ENCODE measurements around the gene LRRC37B.
"Not testable (repeated sequence)": the region's sequence is repeated elsewhere in the genome, so short reads cannot be mapped to it uniquely, and the experiment has no call there.

Gene LRRC37B

DNA sequence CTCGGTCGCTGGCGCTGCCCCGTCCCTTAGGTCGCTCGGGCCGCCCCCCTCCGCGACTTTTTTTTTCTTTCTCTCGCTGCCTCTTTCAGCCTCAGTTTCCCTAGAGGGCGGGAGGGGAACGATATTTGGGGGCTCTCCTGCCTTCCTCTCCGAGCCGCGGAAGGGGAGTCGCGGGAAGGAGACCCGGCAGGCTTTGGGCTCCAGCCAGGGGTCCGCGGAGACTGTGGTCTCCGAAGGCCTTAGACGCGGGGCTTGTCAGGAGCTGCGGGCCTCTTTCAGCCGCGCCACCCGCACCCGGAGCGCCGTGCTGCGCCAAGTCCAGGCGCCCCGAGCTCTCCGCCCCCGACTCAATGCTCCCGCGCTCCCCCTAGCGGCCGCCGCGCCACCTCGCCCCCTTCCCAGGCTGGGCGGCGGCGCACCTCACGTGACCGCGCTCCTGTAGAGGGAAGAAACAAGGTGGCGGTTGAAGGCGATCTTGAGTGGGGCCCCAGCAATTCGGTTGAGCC is at the start of gene LRRC37B:
LRRC37B (plus strand) TSS at position 427 of the 506 bp plus-strand sequence. CDS start 14,010 bp downstream, outside the sequence.
- in situ Hi-C loops (cut with HindIII; ENCODE audit: low sequenced_read_pairs): loop anchor here (25.0 kb wide), 1 partner anchor 130 kb away; the partner anchor contains the start of gene RHOT1

DNA sequence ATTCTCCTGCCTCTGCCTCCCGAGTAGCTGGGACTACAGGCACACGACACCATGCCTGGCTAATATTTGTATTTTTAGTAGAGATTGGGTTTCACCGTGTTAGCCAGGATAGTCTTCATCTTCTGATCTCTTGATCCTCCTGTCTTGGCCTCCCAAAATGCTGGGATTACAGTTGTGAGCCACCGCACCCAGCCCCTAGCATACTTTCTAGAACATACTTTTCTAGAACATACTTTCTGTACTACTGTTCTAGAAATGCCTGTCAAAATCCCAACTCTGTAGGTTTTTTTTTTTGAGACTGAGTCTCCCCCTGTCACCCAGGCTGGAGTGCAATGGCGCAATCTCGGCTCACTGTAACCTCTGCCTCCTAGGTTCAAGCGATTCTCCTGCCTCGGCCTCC is 43.1 kb upstream of the LRRC37B start:
- in situ Hi-C loops (cut with HindIII; ENCODE audit: low sequenced_read_pairs): not testable (repeated sequence)

DNA sequence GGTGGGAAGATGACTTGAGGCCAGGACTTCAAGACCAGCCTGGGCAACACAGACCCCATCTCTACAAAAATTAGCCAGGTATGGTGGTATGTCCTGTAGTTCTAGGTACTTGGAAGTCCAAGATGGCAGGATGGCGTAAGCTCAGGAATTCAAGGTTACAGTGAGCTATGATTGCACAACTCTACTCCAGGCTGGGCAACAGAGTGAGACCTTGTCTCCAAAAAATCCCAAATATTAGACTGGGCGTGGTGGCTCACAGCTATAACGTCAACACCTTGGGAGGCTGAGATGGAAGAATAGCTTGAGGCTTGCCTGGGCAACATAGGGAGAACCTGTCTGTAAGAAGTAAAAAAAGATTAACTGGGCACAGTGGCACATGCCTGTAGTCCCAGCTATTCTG is 39.5 kb upstream of the LRRC37B start:
- in situ Hi-C loops (cut with HindIII; ENCODE audit: low sequenced_read_pairs): no loop called here

DNA sequence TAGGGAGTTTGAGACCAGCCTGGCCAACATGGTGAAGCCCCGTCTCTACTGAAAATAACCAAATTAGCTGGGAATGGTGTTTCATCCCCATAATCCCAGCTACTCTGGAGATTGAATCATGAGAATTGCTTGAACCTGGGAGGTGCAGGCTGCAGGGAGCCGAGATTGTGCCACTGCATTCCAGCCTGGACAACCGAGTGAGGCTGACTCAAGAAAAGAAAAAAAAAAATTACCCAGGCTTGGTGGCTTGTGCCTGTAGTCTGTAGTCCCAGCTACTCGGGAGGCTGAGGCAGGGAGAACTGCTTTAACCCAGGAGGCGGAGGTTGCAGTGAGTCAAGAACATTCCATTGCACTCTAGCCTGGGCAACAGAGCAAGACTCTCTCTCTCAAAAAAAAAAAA is 36.8 kb upstream of the LRRC37B start:
- in situ Hi-C loops (cut with HindIII; ENCODE audit: low sequenced_read_pairs): not testable (repeated sequence)

DNA sequence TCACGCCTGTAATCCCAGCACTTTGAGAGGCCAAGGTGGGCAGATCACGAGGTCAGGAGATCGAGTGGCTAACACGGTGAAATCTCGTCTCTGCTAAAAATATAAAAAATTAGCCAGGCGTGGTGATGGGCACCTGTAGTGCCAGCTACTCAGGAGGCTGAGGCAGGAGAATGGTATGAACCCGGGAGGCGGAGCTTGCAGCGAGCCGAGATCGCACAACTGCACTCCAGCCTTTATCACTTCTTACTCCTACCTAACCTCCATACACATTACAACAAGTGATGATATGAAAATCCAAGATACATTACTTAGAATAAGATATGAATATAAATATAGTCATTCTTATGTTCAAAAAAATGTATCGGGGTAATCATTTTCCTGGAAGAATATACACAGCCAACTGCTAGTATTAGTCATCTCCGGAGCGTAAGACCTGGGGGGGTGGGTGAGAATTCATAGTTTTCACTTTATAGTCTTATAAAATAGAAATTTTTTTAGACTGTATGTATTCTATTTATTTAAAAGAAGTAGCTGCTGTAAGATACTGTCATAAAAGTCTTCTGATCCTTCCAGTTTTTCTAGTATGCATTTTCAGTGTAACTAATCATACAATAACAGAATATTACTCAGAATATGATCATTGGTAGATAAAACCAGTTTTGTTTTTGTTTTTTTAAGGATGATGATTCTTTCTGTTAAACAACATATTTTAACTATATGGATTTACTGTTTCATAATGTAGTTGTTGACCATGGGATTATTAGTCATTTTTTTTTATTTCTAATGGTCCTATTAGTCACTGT is 32.7 kb upstream of the LRRC37B start:
- in situ Hi-C loops (cut with HindIII; ENCODE audit: low sequenced_read_pairs): not testable (repeated sequence)

DNA sequence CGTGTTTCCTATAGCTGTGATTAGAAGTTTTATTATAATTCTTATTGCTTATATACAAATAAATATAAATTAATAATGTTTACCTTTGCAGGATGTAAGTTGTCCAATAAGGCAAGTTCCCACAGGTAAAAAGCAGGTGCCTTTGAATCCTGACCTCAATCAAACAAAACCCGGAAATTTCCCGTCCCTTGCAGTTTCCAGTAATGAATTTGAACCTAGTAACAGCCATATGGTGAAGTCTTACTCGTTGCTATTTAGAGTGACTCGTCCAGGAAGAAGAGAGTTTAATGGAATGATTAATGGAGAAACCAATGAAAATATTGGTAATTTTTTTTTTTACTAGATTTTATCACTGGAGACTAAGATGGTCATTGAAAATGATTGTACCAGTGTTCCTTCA is 31.8 kb upstream of the LRRC37B start:
- in situ Hi-C loops (cut with HindIII; ENCODE audit: low sequenced_read_pairs): not testable (repeated sequence)

DNA sequence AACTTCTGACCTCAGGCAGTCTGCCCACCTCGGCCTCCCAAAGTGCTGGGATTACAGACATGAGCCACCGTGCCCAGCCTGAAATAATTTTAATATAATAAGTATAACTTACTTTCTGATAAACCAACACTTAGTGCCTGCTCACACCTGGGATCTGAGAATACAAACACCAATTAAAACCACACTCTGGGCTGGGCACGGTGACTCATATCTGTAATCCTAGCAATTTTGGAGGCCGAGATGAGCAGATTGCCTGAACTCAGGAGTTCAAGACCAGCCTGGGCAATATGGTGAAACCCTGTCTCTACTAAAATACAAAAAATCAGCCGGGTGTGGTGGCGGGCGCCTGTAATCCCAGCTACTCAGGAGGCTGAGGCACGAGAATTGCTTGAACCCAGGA is 15.4 kb upstream of the LRRC37B start:
- in situ Hi-C loops (cut with HindIII; ENCODE audit: low sequenced_read_pairs): not testable (repeated sequence)

DNA sequence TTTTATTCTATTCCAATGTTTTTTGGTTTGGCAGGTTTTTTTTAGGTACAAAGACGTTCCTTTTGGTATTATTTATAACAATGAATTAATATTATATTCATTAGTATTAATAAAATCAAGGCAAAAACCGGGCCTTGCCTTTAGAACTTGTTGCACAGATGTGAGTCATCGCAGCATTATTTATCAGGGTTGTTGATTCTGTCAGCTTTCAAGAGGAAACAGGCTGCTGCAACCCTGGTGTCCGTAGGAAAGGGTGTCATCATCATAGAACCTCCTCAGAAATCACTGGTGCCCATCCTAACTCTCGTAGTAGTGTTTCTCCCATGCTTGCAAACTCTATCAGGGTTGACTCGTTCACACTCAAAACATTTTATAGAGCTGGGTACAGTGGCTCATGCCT is 10.2 kb upstream of the LRRC37B start:
- in situ Hi-C loops (cut with HindIII; ENCODE audit: low sequenced_read_pairs): no loop called here

DNA sequence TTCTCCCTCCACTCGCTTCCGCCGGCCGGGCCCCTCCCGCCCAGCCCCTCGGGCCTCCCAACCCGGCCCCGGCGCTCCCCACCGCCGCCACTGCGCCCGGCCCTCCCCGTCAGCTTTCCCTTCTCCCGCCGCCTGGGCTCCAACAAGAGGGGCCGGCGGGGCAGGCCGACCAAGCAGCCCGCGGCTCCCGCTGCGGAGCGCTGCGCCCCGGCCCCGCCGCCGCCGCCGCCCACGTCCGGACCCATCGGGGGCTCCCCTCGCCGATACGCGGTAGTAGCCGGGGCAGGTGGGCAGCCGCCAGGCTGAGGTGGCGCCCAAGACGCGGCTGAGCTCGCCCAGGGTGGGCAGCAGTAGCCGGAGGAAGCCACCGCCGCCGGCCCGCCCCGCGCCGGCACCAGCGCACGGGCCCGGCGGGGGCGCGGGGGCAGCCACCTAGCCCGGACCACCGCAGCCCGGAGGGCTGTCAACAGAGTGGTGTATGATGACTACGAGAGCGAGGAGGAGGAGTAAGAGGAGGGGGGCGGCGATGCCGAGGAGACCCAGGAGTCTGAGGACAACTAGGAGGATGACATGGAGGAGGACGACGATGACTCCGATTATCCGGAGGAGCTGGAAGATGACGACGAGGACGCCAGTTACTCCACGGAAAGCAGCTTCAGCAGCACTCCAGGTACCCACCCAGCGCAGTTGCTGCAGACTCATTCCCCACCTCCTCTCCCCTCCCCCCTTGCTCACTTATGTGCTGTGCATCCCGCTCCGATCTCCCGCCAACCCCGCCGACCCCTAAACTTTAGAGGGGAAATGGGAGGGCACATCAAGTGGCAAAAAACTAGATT is 498 bp downstream of the LRRC37B start:
- in situ Hi-C loops (cut with HindIII; ENCODE audit: low sequenced_read_pairs): loop anchor here (25.0 kb wide), 1 partner anchor 130 kb away; the partner anchor contains the start of gene RHOT1

DNA sequence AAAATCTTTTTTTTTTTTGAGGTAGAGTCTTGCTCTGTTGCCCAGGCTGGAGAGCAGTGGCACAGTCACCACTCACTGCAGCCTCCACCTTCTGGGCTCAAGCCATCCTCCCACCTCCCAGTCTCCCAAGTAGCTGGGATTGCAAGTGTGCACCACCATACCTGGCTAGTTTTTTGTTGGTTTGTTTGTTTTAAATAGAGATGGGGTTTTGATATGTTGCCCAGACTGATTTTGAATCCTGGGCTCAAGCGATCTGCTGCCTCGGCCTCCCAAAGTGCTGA is 2.0 kb downstream of the LRRC37B start:
- in situ Hi-C loops (cut with HindIII; ENCODE audit: low sequenced_read_pairs): loop anchor here (25.0 kb wide), 1 partner anchor 128 kb away; the partner anchor contains the start of gene RHOT1

DNA sequence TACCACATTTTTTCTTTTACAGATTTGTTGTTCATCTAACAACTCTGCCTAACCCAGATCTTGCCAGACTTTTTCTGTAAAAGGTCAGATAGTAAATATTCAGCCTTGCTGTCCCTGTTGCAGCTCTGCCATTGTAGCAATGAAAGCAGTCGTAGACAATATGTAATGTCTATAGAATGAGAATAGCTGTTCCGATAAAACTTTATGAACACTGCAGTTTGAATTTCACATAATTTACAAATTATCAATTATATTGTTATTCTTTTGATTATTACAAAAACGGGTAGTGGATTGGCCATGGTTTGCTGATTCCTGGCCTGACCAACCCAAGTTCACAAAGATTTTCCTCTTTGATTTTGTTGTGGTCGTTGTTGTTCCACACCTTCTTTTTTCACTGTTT is 2.9 kb downstream of the LRRC37B start:
- in situ Hi-C loops (cut with HindIII; ENCODE audit: low sequenced_read_pairs): loop anchor here (25.0 kb wide), 1 partner anchor 127 kb away; the partner anchor contains the start of gene RHOT1

DNA sequence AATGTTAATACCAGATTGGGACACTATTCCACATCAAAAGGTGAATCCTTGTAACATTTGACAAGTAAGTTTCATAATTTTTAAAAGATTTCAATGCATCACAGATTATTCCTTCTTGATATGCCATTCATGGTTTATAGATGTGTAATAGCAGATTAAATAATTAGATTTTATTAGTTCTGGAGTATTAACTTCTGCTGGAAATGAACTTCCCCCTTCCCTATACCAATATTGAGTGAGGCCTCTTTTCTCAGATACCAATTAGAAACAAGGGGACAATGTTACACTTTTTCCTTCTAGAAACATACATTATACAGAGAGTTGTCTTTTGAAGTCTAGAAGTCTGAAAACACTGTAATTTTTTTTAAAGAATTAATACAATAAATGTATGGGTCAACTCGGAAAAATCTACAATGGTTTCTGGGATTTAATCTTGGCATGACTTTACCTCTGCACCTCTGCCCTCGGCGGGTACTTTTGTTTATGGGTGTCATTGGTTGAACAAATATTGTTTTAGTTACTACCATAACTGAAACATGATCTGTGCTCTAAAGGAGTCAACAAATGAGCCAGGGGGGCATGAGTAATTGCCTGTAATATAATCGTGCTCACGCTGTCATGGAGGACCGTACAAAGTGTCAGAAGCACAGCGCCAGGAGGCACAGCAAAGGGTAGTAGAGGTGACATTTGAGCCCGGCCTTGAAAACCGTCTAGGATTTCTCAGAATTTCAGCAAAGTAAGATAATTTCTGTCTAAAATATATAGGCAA is 8.2 kb downstream of the LRRC37B start:
- in situ Hi-C loops (cut with HindIII; ENCODE audit: low sequenced_read_pairs): loop anchor here (25.0 kb wide), 1 partner anchor 122 kb away; the partner anchor contains the start of gene RHOT1

DNA sequence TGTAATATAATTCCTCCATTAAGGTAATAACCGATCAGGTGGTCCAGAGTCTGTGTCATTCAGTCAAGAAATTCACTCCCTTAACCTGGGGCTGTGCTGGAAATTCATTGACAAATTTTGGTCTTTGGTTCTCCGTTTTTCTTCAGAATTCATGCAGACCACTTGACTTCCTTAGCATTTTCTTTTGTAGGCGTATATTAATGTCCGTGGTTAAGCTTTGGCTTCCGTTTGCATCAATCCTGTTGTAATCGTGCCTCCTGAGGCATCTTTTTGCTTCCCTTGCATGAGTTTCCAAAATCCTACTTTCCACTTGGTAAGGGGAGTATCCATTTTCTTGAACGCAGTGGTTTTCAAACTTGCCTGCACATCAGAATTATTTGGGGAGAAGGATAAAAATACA is 9.0 kb downstream of the LRRC37B start:
- in situ Hi-C loops (cut with HindIII; ENCODE audit: low sequenced_read_pairs): loop anchor here (25.0 kb wide), 1 partner anchor 121 kb away; the partner anchor contains the start of gene RHOT1

DNA sequence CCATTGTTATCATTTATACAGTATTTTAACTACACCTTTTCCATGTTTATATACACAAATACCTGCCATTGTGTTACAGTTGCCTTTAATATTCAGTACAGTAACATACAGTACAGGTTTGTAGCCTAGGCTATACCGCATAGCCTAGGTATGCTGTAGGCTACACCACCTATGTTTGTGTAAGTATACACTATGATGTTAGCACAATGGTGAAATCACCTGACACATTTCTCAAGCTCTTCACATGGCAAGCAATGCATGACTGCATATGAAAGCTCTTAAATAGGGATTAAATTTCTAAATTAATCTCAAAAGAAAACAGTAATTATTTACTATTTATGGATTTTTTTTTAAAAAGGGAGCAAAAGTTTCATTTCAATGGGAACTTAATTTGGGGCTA is 12.0 kb downstream of the LRRC37B start:
- in situ Hi-C loops (cut with HindIII; ENCODE audit: low sequenced_read_pairs): loop anchor here (25.0 kb wide), 1 partner anchor 118 kb away; the partner anchor contains the start of gene RHOT1

DNA sequence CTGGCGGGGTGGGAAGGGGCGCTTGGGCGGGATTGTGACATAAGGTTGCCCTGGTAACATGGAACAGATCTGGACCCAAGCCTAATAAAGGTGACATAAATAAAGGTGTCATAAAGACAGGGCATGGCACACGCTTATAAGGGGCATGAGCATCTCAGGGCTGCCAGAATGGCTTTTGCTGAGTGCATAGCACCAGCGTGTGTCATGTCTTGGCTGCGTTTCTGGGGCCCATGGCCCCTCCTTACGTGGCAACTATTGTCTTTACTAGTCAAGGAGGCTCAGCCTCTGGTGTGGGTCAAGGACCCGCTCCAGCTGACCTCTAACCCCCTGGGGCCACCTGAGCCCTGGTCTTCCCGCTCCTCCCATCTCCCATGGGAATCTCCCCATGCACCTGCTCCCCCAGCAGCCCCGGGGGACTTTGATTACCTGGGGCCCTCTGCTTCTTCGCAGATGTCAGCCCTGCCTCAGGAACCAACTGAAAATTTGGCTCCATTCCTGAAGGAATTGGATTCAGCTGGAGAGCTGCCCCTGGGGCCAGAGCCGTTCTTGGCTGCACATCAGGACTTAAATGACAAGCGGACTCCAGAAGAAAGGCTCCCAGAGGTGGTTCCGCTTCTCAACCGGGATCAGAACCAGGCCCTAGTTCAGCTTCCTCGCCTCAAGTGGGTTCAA is 13.9 kb downstream of the LRRC37B start:
- in situ Hi-C loops (cut with HindIII; ENCODE audit: low sequenced_read_pairs): loop anchor here (25.0 kb wide), 1 partner anchor 116 kb away; the partner anchor contains the start of gene RHOT1

DNA sequence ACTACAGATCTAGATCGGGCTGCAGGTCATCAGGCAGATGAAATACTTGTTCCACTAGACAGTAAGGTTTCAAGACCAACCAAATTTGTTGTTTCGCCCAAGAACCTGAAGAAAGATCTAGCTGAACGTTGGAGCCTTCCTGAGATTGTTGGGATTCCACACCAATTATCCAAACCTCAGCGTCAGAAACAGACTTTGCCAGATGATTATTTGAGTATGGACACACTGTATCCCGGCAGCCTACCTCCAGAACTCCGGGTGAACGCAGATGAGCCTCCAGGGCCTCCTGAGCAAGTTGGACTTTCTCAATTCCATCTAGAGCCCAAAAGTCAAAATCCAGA is 14.4 kb downstream of the LRRC37B start:
- in situ Hi-C loops (cut with HindIII; ENCODE audit: low sequenced_read_pairs): loop anchor here (25.0 kb wide), 1 partner anchor 116 kb away; the partner anchor contains the start of gene RHOT1

DNA sequence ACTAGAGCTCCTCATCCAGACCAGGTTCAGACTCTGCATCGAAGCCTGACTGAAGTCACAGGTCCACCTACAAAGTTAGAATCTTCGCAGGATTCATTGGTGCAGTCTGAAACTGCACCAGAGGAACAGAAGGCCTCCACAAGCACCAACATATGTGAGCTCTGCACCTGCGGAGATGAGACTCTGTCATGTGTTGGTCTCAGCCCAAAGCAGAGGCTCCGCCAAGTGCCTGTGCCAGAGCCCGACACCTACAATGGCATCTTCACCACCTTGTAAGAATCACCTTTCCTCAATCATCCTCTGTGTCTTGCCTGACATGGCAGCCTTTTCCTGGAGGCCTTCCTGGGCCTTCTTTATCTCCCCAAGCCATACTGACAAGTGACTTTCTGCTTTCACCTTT is 15.4 kb downstream of the LRRC37B start:
- in situ Hi-C loops (cut with HindIII; ENCODE audit: low sequenced_read_pairs): loop anchor here (25.0 kb wide), 1 partner anchor 115 kb away; the partner anchor contains the start of gene RHOT1

DNA sequence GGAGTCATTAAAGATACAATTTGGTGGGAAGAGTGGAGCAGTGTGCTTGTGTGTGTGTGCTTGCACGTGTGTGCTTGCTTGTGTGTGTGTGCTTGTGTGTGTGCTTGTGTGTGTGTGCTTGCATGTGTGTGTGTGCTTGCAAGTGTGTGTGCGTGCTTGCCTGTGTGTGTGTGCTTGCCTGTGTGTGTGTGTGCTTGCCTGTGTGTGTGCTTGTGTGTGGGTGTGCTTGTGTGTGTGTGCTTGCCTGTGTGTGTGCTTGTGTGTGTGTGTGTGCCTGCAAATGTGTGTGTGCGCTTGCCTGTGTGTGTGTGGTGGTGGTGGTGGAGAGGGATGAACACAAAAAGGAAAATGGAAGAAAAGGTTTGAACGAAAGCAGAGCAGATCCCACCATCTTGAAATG is 20.1 kb downstream of the LRRC37B start:
- in situ Hi-C loops (cut with HindIII; ENCODE audit: low sequenced_read_pairs): not testable (repeated sequence)

DNA sequence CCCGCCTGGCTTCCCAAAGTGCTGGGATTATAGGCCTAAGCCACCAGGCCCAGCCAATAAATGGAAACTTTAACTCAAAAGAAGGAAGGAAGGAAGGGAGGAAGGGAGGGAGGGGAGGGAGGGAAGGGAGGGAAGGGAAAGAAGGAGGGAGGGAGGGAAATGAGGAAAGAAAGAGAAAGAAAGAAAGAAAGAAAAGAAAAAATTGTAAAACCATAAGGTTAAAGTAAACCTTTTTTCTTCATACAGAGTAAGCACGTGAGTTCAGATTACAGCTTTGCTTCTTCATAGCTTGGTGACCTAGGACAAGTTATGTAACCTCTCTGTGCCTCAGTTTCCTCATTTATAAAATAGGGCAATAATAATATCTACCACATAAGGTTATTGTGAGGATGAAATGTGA is 26.0 kb downstream of the LRRC37B start:
- in situ Hi-C loops (cut with HindIII; ENCODE audit: low sequenced_read_pairs): no loop called here

DNA sequence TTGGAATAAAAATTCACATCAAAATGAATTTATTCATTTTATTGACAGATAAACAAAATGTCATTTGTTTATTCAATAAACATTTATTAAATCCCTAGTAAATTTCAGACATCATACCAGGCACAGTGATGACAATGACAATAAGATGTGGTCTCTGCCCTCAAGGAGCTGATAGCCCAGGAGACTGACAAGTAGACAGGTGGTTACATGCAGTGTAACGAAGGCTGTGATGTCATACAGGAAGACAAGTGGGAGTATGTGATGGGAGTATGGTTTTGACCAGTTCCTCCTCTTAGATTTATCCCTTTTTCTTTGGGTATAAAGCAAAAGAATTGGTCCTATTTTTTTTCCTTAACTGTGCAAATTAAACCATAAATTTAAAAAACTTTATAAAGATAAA is 26.6 kb downstream of the LRRC37B start:
- in situ Hi-C loops (cut with HindIII; ENCODE audit: low sequenced_read_pairs): not testable (repeated sequence)
